Body of pancreas (tissue), 4 donors: ENCODE data around the gene MTF1.
"Not testable (repeated sequence)": the region's sequence is repeated elsewhere in the genome, so short reads cannot be mapped to it uniquely, and the experiment has no call there.

Experiments
- CTCF ChIP-seq, 7 experiments: fragments of 450-650 bp in 4 of 7; fragments of 200-600 bp in 3 of 7; sonication (generic) in 3 of 7; IDR thresholded peaks; one replicate each; pipeline ENCODE4 v1.5.1; 2016 to 2019; ENCODE audit warnings: antibody characterized with exemption in 7 of 7
- POLR2A ChIP-seq, 3 donors: fragments of 450-650 bp; IDR thresholded peaks; one replicate each; pipeline ENCODE4 v1.6.1; 2016; ENCODE audit warnings: antibody characterized with exemption in 3 of 3, mild to moderate bottlenecking in 2 of 3

- TF ChIP-seq CTCF, POLR2A (IDR thresholded peaks at IDR 0.05): not testable (repeated sequence)
These were observed 47.2 kb upstream of the MTF1 start for GRCh38 chr1:37906591-37906990.
